Activated B cell treated with CpG ODN at 0.5 μM for 24 hours (primary cell): ENCODE data around the gene ZFAND2A. TPM values are rescaled to one million over a fixed set of nuclear protein-coding genes. Genes with fewer than 3 reads are reported as not detected.
"Not testable (repeated sequence)": the region's sequence is repeated elsewhere in the genome, so short reads cannot be mapped to it uniquely, and the experiment has no call there.

Source experiments
- ATAC-seq: fragments of 200-7000 bp; cut with Tn5 transposase; one replicate; pipeline ENCODE4 v1.10.0; 2021; ENCODE audit warnings: low read depth, mild to moderate bottlenecking, moderate library complexity
- CTCF ChIA-PET: fragments of 350-600 bp; sonication (Branson Sonifier 250); formaldehyde crosslinking; loops from one replicate; lab custom pipeline; 2021; ENCODE audit warnings: antibody characterized with exemption; lab: Charles Lee
- POLR2A ChIA-PET: fragments of 350-600 bp; sonication (Branson Sonifier 250); formaldehyde crosslinking; loops from one replicate; lab custom pipeline; 2021; ENCODE audit warnings: antibody characterized with exemption; lab: Charles Lee
- DNase-seq: peaks from one replicate; pipeline ENCODE4 v3.0.0; 2022
- H3K27ac Mint-ChIP-seq: one replicate; pipeline ENCODE4 v1.8.0; 2020; ENCODE audit warnings: mixed read lengths
- H3K27me3 Mint-ChIP-seq: one replicate; pipeline ENCODE4 v1.8.0; 2021; ENCODE audit warnings: mixed read lengths
- H3K36me3 Mint-ChIP-seq: one replicate; pipeline ENCODE4 v1.8.0; 2021; ENCODE audit warnings: low read depth, mixed read lengths
- H3K4me1 Mint-ChIP-seq: one replicate; pipeline ENCODE4 v1.8.0; 2021; ENCODE audit warnings: mixed read lengths
- H3K4me3 Mint-ChIP-seq: one replicate; pipeline ENCODE4 v1.8.0; 2020; ENCODE audit warnings: mild to moderate bottlenecking, mixed read lengths
- H3K9me3 Mint-ChIP-seq: one replicate; pipeline ENCODE4 v1.8.0; 2020; ENCODE audit warnings: mixed read lengths
- CTCF ChIP-seq: fragments of 200-600 bp; IDR thresholded peaks from one replicate; pipeline ENCODE4 v1.8.0; 2022; ENCODE audit warnings: antibody characterized with exemption, mild to moderate bottlenecking
- intact Hi-C: fragments of 100-400 bp; cut with micrococcal nuclease; formaldehyde crosslinking; loops from one replicate; pipeline ENCODE4 v1.15.1; 2024
- total RNA-seq: library from RNA; stranded (reverse); gene quantifications from 2 replicates; pipeline ENCODE4 v1.2.3, GENCODE V29; 2022

ZFAND2A gene
- total RNA-seq, 1 donor from 2014 or later, result 21.6 TPM

DNA sequence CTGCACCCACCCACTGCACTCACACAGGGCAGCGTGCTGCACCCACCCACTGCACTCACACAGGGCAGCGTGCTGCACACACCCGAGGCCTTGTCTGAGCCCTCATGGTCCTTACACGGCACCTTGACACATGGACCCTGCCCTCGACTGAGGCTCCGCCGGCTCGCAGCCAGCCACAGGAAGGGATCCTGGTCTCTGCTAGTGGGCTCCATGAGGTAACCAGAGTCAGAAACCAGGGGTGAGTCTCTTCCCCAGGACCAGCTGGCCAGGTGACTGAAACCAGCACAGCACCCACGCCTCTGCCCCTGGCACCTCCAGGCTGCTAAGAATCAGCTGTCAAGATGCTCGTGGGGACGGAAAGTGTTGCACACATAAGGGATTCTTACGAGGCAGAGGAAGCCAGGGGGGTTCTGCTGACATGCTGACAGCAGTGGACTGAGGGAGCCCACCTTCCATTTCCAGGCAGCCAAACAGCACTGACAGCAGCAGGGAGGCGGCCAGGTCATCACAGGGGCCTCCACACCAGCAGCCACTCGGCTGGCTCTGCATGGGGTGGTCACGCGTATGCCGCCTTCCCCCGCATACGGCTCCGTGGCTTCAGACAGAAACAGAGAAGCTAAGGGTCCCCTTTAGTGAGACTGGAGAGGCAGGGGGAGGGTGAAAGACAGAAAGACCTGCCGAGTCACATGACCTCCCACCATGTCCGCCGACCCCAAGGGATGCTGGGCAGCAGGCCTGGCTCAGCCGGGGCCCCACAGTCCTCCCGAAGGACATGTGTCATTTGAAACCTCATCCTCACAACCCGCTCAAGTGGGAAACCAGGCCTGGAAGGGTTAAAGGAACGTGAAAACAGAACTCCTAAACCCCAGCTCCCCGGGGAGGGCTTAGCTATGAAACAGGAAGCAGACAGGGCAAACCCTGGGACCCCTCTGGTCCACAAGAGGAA, 37.8 kb downstream of the ZFAND2A start:
- no peak for ATAC-seq
- no peak overlapping the region for H3K4me3 Mint-ChIP-seq

GRCh38 chr7:1121476-1121875, 38.5 kb downstream of the ZFAND2A start:
- ATAC-seq (no peak), DNase-seq (no peak)
- TF ChIP-seq CTCF, result no peak
- Mint-ChIP-seq H3K27ac (no peak overlapping the region), H3K9me3 (no peaks in the 10 kb centered on the region), H3K36me3 (peaks cover 4% of the 10 kb centered on the region), H3K4me1 (peaks cover 7% of the 10 kb centered on the region), H3K4me3 (no peak overlapping the region), H3K27me3 (no peaks in the 10 kb centered on the region)
- CTCF ChIA-PET, result no interaction called here
- POLR2A ChIA-PET, result no interaction called here
- intact Hi-C loops, result no loop called here

More for the DNA sequence above, 37.8 kb downstream of the ZFAND2A start:
- no peaks in the 10 kb centered on the region for H3K9me3 Mint-ChIP-seq
- TF ChIP-seq CTCF, result no peak
- no peaks in the 10 kb centered on the region for H3K27me3 Mint-ChIP-seq
- intact Hi-C loops, result no loop called here
- peaks cover 7% of the 10 kb centered on the region for H3K4me1 Mint-ChIP-seq
- peaks cover 10% of the 10 kb centered on the region for H3K36me3 Mint-ChIP-seq
- CTCF ChIA-PET, result no interaction called here
- H3K27ac Mint-ChIP-seq, result no peak overlapping the region
- POLR2A ChIA-PET, result no interaction called here
- no peak for DNase-seq

- no peak for TF ChIP-seq CTCF
- POLR2A ChIA-PET, result no interaction called here
- no peak overlapping the region for H3K4me3 Mint-ChIP-seq
- ATAC-seq, result no peak
- CTCF ChIA-PET, result no interaction called here
- no peaks in the 10 kb centered on the region for H3K27me3 Mint-ChIP-seq
- H3K27ac Mint-ChIP-seq, result no peak overlapping the region
- DNase-seq, result no peak
- peaks cover 2% of the 10 kb centered on the region for H3K36me3 Mint-ChIP-seq
- no peaks in the 10 kb centered on the region for H3K9me3 Mint-ChIP-seq
- intact Hi-C loops, result no loop called here
- peaks cover 7% of the 10 kb centered on the region for H3K4me1 Mint-ChIP-seq
These were observed 39.2 kb downstream of the ZFAND2A start for GRCh38 chr7:1120791-1121190.

- Mint-ChIP-seq H3K36me3 (peaks cover 2% of the 10 kb centered on the region), H3K4me3 (no peak overlapping the region), H3K9me3 (no peaks in the 10 kb centered on the region), H3K4me1 (peaks cover 7% of the 10 kb centered on the region), H3K27ac (no peak overlapping the region), H3K27me3 (no peaks in the 10 kb centered on the region)
- ChIA-PET CTCF (no interaction called here), POLR2A (no interaction called here)
- DNase-seq (no peak), ATAC-seq (no peak)
- no peak for TF ChIP-seq CTCF
- intact Hi-C loops, result no loop called here
These were observed 40.8 kb downstream of the ZFAND2A start for GRCh38 chr7:1119201-1119600.

DNA sequence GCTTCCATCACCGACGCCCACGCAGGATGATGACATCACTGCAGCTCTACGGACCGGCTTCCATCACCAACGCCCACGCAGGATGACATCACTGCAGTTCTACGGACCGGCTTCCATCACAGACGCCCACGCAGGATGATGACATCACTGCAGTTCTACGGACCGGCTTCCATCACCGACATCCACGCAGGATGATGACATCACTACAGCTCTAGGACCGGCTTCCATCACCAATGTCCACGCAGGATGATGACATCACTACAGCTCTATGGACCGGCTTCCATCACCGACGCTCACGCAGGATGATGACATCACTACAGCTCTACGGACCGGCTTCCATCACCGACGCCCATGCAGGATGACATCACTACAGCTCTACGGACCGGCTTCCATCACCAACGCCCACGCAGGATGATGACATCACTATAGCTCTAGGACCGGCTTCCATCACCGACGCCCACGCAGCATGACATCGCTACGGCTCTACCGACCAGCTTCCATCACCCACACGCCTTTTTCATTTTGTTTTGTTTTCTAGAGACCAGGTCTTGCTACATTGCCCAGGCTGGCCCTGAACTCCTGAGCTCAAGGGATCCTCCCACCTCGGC, 42.6 kb downstream of the ZFAND2A start:
- ATAC-seq, result no peak
- POLR2A ChIA-PET, result no interaction called here
- Mint-ChIP-seq H3K27ac (no peak overlapping the region), H3K36me3 (peaks cover 2% of the 10 kb centered on the region), H3K27me3 (no peaks in the 10 kb centered on the region), H3K4me1 (peaks cover 2% of the 10 kb centered on the region), H3K9me3 (no peaks in the 10 kb centered on the region), H3K4me3 (no peak overlapping the region)
- CTCF ChIA-PET, result no interaction called here
- intact Hi-C loops, result no loop called here
- no peak for DNase-seq
- no peak for TF ChIP-seq CTCF

DNA sequence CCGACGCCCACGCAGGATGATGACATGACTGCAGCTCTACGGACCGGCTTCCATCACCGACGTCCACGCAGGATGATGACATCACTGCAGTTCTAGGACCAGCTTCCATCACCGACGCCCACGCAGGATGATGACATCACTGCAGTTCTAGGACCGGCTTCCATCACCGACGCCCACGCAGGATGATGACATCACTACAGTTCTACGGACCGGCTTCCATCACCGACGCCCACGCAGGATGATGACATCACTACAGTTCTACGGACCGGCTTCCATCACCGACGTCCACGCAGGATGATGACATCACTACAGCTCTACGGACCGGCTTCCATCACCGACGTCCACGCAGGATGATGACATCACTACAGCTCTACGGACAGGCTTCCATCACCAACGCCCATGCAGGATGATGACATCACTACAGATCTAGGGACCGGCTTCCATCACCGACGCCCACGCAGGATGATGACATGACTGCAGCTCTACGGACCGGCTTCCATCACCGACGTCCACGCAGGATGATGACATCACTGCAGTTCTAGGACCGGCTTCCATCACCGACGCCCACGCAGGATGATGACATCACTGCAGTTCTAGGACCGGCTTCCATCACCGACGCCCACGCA, 43.5 kb downstream of the ZFAND2A start:
- H3K36me3 Mint-ChIP-seq, H3K27ac Mint-ChIP-seq, ATAC-seq, H3K9me3 Mint-ChIP-seq, intact Hi-C loops, H3K27me3 Mint-ChIP-seq, H3K4me3 Mint-ChIP-seq, POLR2A ChIA-PET, H3K4me1 Mint-ChIP-seq, DNase-seq, CTCF ChIA-PET: not testable (repeated sequence)

- H3K27ac Mint-ChIP-seq, POLR2A ChIA-PET, ATAC-seq, H3K4me3 Mint-ChIP-seq, intact Hi-C loops, DNase-seq, H3K4me1 Mint-ChIP-seq, H3K9me3 Mint-ChIP-seq, H3K36me3 Mint-ChIP-seq, CTCF ChIA-PET, H3K27me3 Mint-ChIP-seq: not testable (repeated sequence)
These were observed 44.6 kb downstream of the ZFAND2A start for GRCh38 chr7:1115171-1116045.
